ENCODE measurements around the gene SBK1. TPM values are rescaled to one million over a fixed set of nuclear protein-coding genes. Genes with fewer than 3 reads are reported as not detected.

SBK1 gene
- total and polyA plus RNA-seq, 2 donors, result 2.0 to 5.2 TPM

Other genes with a start within 250 kb of the SBK1 start
- gene GSG1L, start 228.8 kb upstream of the SBK1 start, total RNA-seq, result not detected
- gene GSG1L, start 228.8 kb upstream of the SBK1 start, polyA plus RNA-seq, result 0.07 TPM
- gene XPO6, start 80.6 kb upstream of the SBK1 start, total RNA-seq, result 67.9 TPM
- 161 TPM for gene XPO6, start 80.6 kb upstream of the SBK1 start, polyA plus RNA-seq
- 0.66 TPM for gene NPIPB6, start 71.0 kb downstream of the SBK1 start, total RNA-seq
- 2.6 TPM for gene NPIPB6, start 71.0 kb downstream of the SBK1 start, polyA plus RNA-seq
- 58.2 TPM for gene EIF3CL, start 111.3 kb downstream of the SBK1 start, total RNA-seq
- 42.4 TPM for gene EIF3CL, start 111.3 kb downstream of the SBK1 start, polyA plus RNA-seq
- not detected for gene NPIPB7, start 179.8 kb downstream of the SBK1 start, total RNA-seq
- gene NPIPB7, start 179.8 kb downstream of the SBK1 start, polyA plus RNA-seq, result 0.55 TPM
- gene CLN3, start 199.5 kb downstream of the SBK1 start, total RNA-seq, result 6.8 TPM
- 33.4 TPM for gene CLN3, start 199.5 kb downstream of the SBK1 start, polyA plus RNA-seq
- 1.3 TPM for gene APOBR, start 202.1 kb downstream of the SBK1 start, total RNA-seq
- 10.6 TPM for gene APOBR, start 202.1 kb downstream of the SBK1 start, polyA plus RNA-seq
- 0.47 TPM for gene IL27, start 214.3 kb downstream of the SBK1 start, total RNA-seq
- gene IL27, start 214.3 kb downstream of the SBK1 start, polyA plus RNA-seq, result 0.46 TPM
- 29.6 TPM for gene NUPR1, start 246.4 kb downstream of the SBK1 start, total RNA-seq
- 294 TPM for gene NUPR1, start 246.4 kb downstream of the SBK1 start, polyA plus RNA-seq